AG20443 (cell line): ENCODE results near the gene FCMR.

ENCODE experiments used
- DNase-seq: peaks from one replicate; pipeline ENCODE4 v3.0.0; 2012; ENCODE audit warnings: low spot score, mixed read lengths

Gene FCMR, protein sequence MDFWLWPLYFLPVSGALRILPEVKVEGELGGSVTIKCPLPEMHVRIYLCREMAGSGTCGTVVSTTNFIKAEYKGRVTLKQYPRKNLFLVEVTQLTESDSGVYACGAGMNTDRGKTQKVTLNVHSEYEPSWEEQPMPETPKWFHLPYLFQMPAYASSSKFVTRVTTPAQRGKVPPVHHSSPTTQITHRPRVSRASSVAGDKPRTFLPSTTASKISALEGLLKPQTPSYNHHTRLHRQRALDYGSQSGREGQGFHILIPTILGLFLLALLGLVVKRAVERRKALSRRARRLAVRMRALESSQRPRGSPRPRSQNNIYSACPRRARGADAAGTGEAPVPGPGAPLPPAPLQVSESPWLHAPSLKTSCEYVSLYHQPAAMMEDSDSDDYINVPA

GRCh38 chr1:206921772-206922265 lies at the start of gene FCMR:
FCMR (minus strand) TSS chr1:206921941; CDS start chr1:206921854, 87 bp downstream.
- no peak for DNase-seq

GRCh38 chr1:206971029-206971655 lies 49.4 kb upstream of the FCMR start:
- no peak for DNase-seq

DNA sequence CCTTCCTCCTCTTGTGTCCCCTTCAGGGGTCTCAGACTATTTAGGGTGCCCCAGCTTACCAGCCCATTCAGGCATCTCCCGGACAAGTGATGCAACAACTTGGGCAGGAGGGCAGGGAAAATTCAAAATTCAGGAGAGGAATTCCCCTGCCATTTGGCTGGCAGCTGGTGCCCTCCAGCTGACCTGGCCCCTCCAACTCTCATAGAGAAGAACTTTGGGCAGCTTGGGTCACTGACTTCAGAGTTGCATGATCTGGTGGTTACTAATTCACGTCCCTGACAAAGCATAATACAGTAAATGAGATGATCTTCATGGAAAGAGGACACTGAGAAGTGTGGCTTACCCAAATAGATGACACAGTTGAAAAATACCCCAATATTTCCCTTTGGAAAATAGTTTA lies 48.7 kb upstream of the FCMR start, which contains the start of gene FCAMR:
FCAMR (minus strand) TSS at position 15 of the 400 bp plus-strand sequence. CDS start 335 bp downstream, outside the sequence.
- DNase-seq, result no peak

DNA sequence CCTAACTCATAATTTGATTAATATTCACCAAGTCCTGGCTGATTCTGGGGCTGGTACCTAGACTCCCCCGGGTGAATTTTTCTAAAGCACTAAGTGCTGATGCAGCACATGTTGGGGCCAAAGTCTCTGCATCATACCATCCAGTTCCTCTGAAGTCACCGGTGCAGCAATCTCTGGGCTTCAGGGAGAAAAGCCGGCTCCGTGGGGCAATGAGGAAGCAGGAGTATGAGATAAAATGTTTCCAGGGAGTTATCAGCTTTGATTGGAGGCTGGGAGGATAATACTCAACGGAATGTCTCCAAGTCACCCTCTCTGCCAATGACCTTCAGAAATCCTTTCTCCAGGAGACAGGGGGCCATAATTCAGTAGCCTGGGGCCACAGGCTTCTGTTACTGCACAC lies 47.3 kb upstream of the FCMR start:
- DNase-seq, result no peak

- DNase-seq, result peak; percentile 40
These were observed 45.5 kb upstream of the FCMR start for GRCh38 chr1:206967096-206967849.

- DNase-seq, result no peak
These were observed 44.0 kb upstream of the FCMR start for GRCh38 chr1:206965781-206966180.

DNA sequence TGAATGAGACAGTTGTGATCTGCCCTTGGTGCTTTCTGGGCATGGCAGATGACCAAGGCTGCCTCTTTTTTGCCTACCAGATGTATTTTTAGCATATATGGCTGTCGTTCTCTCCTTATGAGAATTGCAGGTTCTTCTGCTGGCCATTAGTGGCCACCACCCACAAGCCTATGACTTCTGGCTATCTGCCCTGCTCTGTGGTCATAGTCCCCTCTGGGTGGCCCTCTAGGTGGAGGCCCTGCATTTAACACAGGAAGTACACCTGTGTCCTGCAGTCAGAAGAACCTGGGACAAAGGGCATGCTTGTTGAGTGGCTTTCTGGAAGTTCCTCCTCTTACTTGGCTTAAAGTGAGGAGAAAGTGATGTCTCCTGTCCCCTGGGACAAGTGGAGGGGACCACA lies 42.0 kb upstream of the FCMR start:
- no peak for DNase-seq

DNA sequence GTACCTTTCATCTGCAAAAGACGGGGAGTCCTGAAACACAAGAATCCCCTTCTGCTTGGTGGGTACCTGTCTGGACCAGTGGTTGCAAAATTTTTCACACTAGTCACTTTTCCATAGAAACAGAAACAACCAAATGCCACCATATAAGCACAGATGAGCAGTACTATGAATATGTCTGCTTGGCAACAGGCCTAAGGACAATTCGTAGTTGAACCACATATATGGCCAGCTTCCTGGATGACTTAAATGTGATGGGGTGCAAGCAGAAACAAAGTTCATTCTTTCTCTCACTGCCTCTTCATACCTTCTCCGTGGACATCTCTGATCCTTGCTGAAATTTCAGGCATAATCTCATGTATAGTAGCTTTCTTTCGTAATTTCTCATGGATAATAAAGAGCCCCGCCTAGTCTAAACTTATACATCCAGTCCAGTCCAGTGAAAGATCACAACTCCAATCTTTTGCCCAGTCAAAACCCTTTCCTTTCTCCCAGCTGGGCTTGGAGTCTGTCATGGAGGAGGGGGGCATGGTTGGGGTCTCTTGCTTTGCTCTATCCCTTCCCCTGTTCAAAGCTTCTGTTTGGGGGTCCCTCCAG lies 41.5 kb upstream of the FCMR start:
- no peak for DNase-seq

DNA sequence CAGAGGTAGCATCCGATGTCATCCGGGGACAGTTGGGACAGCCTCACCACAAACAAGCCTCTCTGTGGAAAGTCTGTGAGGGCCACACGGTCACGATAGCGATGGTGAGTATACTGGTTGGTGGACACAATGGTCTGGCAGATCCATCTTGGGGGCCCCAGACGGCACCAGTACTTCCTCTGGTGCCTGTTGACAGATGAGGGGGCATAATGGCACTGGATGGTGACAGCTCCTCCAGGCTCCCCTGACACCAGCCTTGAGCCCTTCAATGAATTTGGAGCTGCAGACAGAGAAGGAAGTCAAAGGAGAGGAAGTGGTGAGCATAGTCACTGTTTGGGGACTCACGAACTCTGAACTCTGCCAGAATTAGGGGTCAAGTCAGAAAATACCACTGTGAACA lies 40.5 kb upstream of the FCMR start:
- DNase-seq, result no peak

DNA sequence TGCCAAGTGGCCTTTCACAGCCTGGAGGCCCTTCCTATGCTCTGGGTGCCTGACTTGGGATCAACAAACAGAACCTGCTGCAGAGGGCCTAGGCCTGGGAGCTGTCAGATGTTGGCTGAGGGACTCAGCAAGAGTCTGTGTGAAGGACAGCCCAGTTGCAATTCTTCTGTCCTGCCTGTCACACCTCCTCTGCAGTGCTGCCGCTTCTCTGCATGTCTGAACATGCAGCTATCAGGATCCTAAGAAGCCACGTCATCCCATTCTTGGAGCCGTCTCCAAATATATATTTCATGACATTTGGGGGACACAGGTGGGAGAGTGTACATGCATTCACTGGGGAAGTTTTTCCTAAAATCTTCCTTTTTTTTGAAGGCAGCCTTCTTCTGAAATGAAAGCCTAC lies 39.9 kb upstream of the FCMR start:
- DNase-seq, result no peak

DNA sequence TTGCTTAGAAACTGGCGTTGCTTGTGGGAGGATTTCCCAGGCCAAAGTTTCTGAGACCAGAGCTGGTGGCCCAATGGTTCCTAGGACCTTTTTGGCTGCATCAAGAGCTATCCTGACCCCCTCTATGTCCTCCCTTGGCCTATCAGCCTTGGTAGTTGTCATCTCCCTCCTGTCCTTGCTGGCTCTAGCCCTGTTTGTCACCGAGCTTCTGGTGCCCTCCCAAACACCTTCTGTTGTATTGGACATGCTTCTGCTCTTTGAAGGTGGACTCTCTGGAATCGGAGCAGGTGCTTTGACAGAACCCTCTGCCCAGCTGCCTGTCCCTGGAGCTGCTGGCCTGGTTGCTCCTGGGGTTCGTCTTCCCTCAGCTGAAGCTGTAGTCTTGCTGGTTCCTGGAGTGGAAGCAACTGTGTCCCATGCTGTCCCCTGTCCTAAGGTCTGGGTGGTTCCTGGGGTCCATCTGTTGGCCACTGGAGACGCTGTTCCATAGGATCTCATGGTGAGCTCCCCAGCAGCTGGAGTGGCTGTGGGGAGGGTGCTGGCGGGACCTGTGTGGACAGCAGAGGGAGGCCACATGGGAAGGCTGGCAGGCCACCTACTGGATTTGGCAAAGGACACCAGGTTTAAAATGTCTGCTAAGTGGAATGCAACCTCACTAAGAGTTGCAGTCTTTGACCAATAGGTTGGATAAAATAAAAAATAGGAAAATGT lies 39.1 kb upstream of the FCMR start:
- no peak for DNase-seq

DNA sequence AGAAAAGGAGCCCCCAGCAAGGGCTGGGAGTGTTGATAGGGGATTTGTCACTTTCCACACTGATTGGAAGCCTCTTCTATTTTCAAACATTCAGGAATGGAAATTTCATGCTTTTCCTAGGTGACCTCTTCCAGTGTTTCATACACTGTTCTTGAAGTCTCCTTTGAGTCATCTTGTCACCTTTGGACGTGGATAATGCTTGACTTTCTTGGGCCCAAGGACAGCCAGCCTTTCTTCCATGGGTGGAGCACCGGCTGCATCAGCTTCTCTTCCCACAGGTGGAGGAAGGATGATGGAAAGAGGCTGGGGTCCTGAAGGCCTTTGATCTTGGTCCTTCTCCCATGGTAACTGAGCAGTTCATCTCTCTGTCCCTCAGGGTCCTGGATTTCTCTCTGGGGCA lies 36.4 kb upstream of the FCMR start:
- DNase-seq, result no peak

DNA sequence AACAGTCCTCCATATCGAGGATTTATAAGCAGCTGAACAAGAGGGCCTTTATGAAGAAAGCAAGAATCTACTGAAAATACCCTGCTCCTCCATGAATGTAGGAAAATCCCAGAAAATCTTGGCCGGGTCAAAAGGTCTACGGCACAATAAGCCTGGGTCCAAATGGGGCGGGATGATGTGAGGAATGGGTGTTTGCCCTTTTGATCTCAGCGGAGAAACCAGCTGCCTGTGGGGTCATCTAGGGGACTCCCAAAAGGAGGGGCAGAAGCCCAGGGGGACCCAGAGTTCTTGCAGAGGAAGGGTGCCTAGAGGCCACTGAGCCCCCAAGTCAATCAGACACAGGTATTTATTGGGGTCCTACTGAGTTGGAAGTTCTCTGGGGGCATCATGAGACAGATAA lies 35.9 kb upstream of the FCMR start:
- no peak for DNase-seq

GRCh38 chr1:206955476-206956451 lies 34.0 kb upstream of the FCMR start:
- no peak for DNase-seq

- no peak for DNase-seq
These were observed 33.0 kb upstream of the FCMR start for GRCh38 chr1:206954459-206955342.

DNA sequence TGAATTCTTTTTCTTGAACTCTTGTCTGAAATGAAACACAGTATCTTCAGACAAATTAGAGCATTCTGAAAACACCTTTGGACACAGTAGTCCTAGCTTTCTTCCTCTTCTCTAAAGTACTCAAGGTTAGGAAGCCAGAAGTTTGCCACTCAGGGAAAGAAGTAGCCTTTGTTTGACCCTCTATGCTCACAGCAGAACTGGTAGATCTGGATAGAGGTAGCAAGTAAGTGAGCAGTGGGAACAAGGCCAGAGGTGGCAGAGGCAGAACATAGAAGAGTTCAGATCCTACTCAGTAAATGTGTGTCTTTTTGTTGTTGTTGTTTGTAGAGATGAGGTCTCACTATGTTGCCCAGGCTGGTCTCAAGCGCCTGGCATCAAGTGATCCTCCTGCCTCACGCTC lies 31.9 kb upstream of the FCMR start:
- no peak for DNase-seq

GRCh38 chr1:206953126-206953525 lies 31.4 kb upstream of the FCMR start:
- no peak for DNase-seq

GRCh38 chr1:206952171-206952570 lies 30.4 kb upstream of the FCMR start:
- DNase-seq, result no peak

DNA sequence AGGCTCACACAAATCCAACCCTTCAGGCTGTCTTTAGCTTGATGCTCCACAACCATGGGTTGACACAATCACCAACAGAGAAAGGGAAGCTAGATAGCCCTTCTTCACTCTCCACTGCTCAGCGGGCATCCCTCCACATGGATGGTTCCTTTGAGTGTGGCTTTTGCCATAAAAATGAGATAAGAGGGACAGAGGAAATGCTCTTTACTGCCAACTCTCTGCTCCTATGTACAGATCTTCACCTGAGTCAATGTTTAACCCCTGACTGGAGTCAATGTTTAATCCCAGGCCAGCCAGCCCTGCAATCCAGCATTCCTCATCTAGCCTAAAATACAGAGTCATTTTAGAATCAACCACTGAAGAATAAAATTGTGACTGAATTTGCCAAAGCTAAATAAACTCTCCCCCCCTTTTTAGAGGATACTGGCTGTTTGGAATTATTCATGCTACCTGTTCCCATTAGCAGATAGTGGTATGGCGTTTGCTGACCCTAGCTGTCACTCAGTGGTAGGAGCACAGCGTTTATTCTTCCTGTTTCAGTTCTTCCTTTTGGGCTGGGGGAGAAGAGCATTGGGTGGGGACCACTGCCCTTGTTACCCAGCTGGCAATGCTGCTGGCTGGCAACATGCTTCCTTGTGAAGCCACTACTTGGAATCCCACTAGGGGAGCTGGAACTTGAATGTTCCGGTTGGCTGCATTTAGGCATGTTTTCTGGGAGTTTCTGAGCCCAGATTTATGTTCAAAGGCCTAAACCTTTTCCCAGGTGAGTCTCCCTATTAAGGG lies 29.8 kb upstream of the FCMR start:
- no peak for DNase-seq
